ENCODE data around the gene TBC1D19. TPM values are rescaled to one million over a fixed set of nuclear protein-coding genes. Genes with fewer than 3 reads are reported as not detected.
"Not testable (repeated sequence)": the region's sequence is repeated elsewhere in the genome, so short reads cannot be mapped to it uniquely, and the experiment has no call there.

The TBC1D19 gene
- total and polyA plus RNA-seq, 4 donors = 1.2 to 5.8 (median 2.2) TPM

DNA sequence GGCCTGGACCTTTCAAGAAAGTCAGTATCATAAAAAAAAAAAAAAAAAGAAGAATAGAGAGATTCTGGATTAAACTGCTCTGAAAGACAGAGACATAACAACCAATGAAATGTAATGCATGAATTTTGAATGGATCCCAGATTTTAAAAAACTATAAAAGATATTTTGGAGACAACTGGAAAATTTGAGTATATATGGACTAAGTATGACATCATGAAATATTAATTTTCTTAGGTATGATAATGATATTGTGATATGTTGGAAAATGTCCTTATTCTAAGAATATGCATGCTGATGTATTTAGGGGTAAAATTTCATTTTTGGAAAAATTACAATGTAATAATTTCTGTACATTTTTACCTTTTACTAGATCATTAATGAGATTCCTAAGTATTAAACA lies 52.6 kb downstream of the TBC1D19 start (continued):
- no peak for TF ChIP-seq REST (IDR thresholded peaks at IDR 0.05)
- TF ChIP-seq HNF4A (conservative IDR thresholded peaks at IDR 0.05) = no peak
- no peak for TF ChIP-seq YY1 (IDR thresholded peaks at IDR 0.05)
- TF ChIP-seq EGR1 (IDR thresholded peaks at IDR 0.05; ENCODE audit: low read depth in 2 of 2) = no peak
- TF ChIP-seq RAD21 (IDR thresholded peaks at IDR 0.05) = no peak

- not testable (repeated sequence) for H3K9ac ChIP-seq (ENCODE audit: low read depth in 1 of 2, low read length in 2 of 2); DNase-seq (ENCODE audit: low spot score); H3K4me3 ChIP-seq (ENCODE audit: low read depth in 1 of 3, low read length in 3 of 3); H3K9me3 ChIP-seq (ENCODE audit: control insufficient read depth in 4 of 4, low read length in 3 of 4); H3K36me3 ChIP-seq (ENCODE audit: control insufficient read depth in 4 of 4, insufficient read depth in 3 of 4, low read depth in 1 of 4, low read length in 3 of 4); H3K4me1 ChIP-seq (ENCODE audit: control insufficient read depth in 4 of 4, insufficient read depth in 4 of 4, low read length in 3 of 4); H3K27me3 ChIP-seq (ENCODE audit: control insufficient read depth in 4 of 4, insufficient read depth in 4 of 4, low read length in 3 of 4); H3K27ac ChIP-seq (ENCODE audit: low read depth in 1 of 2, low read length in 2 of 2)
- WGBS = 93% methylated on average over 8 of the region's 8 CpGs
These were observed 56.8 kb downstream of the TBC1D19 start for GRCh38 chr4:26640639-26641038.

GRCh38 chr4:26647523-26648224 lies 63.8 kb downstream of the TBC1D19 start:
- no peak overlapping the region for H3K9ac ChIP-seq (ENCODE audit: low read depth in 1 of 2, low read length in 2 of 2)
- TF ChIP-seq, protein P1, sequence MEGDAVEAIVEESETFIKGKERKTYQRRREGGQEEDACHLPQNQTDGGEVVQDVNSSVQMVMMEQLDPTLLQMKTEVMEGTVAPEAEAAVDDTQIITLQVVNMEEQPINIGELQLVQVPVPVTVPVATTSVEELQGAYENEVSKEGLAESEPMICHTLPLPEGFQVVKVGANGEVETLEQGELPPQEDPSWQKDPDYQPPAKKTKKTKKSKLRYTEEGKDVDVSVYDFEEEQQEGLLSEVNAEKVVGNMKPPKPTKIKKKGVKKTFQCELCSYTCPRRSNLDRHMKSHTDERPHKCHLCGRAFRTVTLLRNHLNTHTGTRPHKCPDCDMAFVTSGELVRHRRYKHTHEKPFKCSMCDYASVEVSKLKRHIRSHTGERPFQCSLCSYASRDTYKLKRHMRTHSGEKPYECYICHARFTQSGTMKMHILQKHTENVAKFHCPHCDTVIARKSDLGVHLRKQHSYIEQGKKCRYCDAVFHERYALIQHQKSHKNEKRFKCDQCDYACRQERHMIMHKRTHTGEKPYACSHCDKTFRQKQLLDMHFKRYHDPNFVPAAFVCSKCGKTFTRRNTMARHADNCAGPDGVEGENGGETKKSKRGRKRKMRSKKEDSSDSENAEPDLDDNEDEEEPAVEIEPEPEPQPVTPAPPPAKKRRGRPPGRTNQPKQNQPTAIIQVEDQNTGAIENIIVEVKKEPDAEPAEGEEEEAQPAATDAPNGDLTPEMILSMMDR (IDR thresholded peaks at IDR 0.05; ENCODE audit: low read depth, low read length, missing input control) = no peak
- TF ChIP-seq ATF3 (IDR thresholded peaks at IDR 0.05) (no peak), JUND (IDR thresholded peaks at IDR 0.05) (no peak), TAF1 (conservative IDR thresholded peaks at IDR 0.05) (no peak), HNF4G (IDR thresholded peaks at IDR 0.05) (no peak), RAD21 (IDR thresholded peaks at IDR 0.05) (no peak), EGR1 (IDR thresholded peaks at IDR 0.05; ENCODE audit: low read depth in 2 of 2) (no peak), SP1 (IDR thresholded peaks at IDR 0.05) (no peak), REST (IDR thresholded peaks at IDR 0.05) (no peak), FOXA2 (IDR thresholded peaks at IDR 0.05) (no peak), ZBTB33 (IDR thresholded peaks at IDR 0.05) (no peak), GABPA (IDR thresholded peaks at IDR 0.05 in 1 of 2, conservative IDR thresholded peaks at IDR 0.05 in 1 of 2) (no peak), YY1 (IDR thresholded peaks at IDR 0.05) (no peak), NR2F2 (IDR thresholded peaks at IDR 0.05) (no peak), FOXA1 (IDR thresholded peaks at IDR 0.05) (no peak), RXRA (IDR thresholded peaks at IDR 0.05) (no peak), HNF4A (conservative IDR thresholded peaks at IDR 0.05) (no peak), MAX (IDR thresholded peaks at IDR 0.05) (no peak)
- no peaks in the 10 kb centered on the region for H3K36me3 ChIP-seq (ENCODE audit: control insufficient read depth in 4 of 4, insufficient read depth in 3 of 4, low read depth in 1 of 4, low read length in 3 of 4)
- H3K9me3 ChIP-seq (ENCODE audit: control insufficient read depth in 4 of 4, low read length in 3 of 4) = no peaks in the 10 kb centered on the region
- WGBS = 97% methylated on average over 2 of the region's 2 CpGs
- H3K27me3 ChIP-seq (ENCODE audit: control insufficient read depth in 4 of 4, insufficient read depth in 4 of 4, low read length in 3 of 4) = no peaks in the 10 kb centered on the region
- no peak for DNase-seq (ENCODE audit: low spot score)
- no peaks in the 10 kb centered on the region for H3K4me1 ChIP-seq (ENCODE audit: control insufficient read depth in 4 of 4, insufficient read depth in 4 of 4, low read length in 3 of 4)
- no peak overlapping the region for H3K4me3 ChIP-seq (ENCODE audit: low read depth in 1 of 3, low read length in 3 of 3)
- H3K27ac ChIP-seq (ENCODE audit: low read depth in 1 of 2, low read length in 2 of 2) = no peak overlapping the region

All from liver (tissue), 9 donors.